T-cell (primary cell): ENCODE data around the gene TRPM3. TPM values are rescaled to one million over a fixed set of nuclear protein-coding genes. Genes with fewer than 3 reads are reported as not detected.

Experiments
- ATAC-seq, 4 experiments: fragments of 200-7000 bp in 3 of 4; fragments of 150-1000 bp in 1 of 4; cut with Tn5 transposase; replicated peaks in 1 of 4; 1 replicate in 3 of 4; 2 replicates in 1 of 4; pipeline ENCODE4 v1.10.0; 2021; ENCODE audit warnings: moderate library complexity in 3 of 4, mild to moderate bottlenecking in 2 of 4, moderate number of reproducible peaks in 1 of 4
- CTCF ChIA-PET, 2 donors: fragments of 300-600 bp; sonication (Branson Sonifier 250); formaldehyde crosslinking; loops; one replicate each; lab custom pipeline; 2022; ENCODE audit warnings: antibody characterized with exemption in 2 of 2; lab: Charles Lee
- POLR2A ChIA-PET, 2 donors: fragments of 300-600 bp; sonication (Branson Sonifier 250); formaldehyde crosslinking; loops; one replicate each; lab custom pipeline; 2022; ENCODE audit warnings: antibody characterized with exemption in 2 of 2; lab: Charles Lee
- DNase-seq, 35 experiments: peaks; one replicate each; pipeline versions ENCODE4 v3.0.0 to v3.0.0-alpha.2; 2013 to 2023
- H3K27ac ChIP-seq: one replicate; pipeline ENCODE4 v1.5.1; 2013; ENCODE audit warnings: low read length
- H3K27me3 ChIP-seq, 2 experiments: replicated peaks in 1 of 2; 1 replicate in 1 of 2; 2 replicates in 1 of 2; pipeline versions ENCODE4 v1.6.1 to v1.7.0; 2013; ENCODE audit warnings: low read length in 1 of 2, mixed read lengths in 1 of 2; ENCODE audit not compliant: control insufficient read depth in 2 of 2, insufficient read depth in 2 of 2; ENCODE audit errors: extremely low read depth in 1 of 2
- H3K36me3 ChIP-seq, 2 donors: 1 replicate in 1 of 2; 2 replicates in 1 of 2; pipeline versions ENCODE4 v1.6.1 to v1.7.0; 2013; ENCODE audit warnings: low read length in 1 of 2; ENCODE audit not compliant: control insufficient read depth in 2 of 2, insufficient read depth in 1 of 2; ENCODE audit errors: extremely low read depth in 1 of 2
- H3K4me1 ChIP-seq, 2 experiments: 1 replicate in 1 of 2; 2 replicates in 1 of 2; pipeline versions ENCODE4 v1.6.1 to v1.7.0; 2013; ENCODE audit warnings: low read length in 2 of 2, mixed read lengths in 1 of 2; ENCODE audit not compliant: insufficient read depth in 2 of 2, control insufficient read depth in 1 of 2; ENCODE audit errors: extremely low read depth in 1 of 2
- H3K4me3 ChIP-seq, 2 donors: 1 replicate in 1 of 2; 2 replicates in 1 of 2; pipeline versions ENCODE4 v1.5.1 to v1.7.0; 2013; ENCODE audit warnings: mild to moderate bottlenecking in 2 of 2, low read length in 1 of 2, moderate library complexity in 1 of 2; ENCODE audit not compliant: control insufficient read depth in 1 of 2; ENCODE audit errors: extremely low read depth in 1 of 2
- H3K9me3 ChIP-seq: 2 replicates; pipeline ENCODE4 v1.7.0; 2013
- H3K27ac Mint-ChIP-seq, 2 donors: one replicate each; pipeline ENCODE4 v1.8.0; 2020 to 2021; ENCODE audit warnings: mild to moderate bottlenecking in 2 of 2, mixed read lengths in 2 of 2
- H3K27me3 Mint-ChIP-seq, 2 donors: one replicate each; pipeline ENCODE4 v1.8.0; 2021 to 2022; ENCODE audit warnings: mixed read lengths in 2 of 2
- H3K36me3 Mint-ChIP-seq: one replicate; pipeline ENCODE4 v1.8.0; 2021; ENCODE audit warnings: mixed read lengths
- H3K4me1 Mint-ChIP-seq, 3 donors: one replicate each; pipeline ENCODE4 v1.8.0; 2020 to 2022; ENCODE audit warnings: mixed read lengths in 3 of 3, mild to moderate bottlenecking in 1 of 3
- H3K4me3 Mint-ChIP-seq, 3 donors: one replicate each; pipeline ENCODE4 v1.8.0; 2020 to 2022; ENCODE audit warnings: mild to moderate bottlenecking in 3 of 3, mixed read lengths in 3 of 3, moderate library complexity in 3 of 3
- H3K9me3 Mint-ChIP-seq, 3 donors: one replicate each; pipeline ENCODE4 v1.8.0; 2020 to 2022; ENCODE audit warnings: mixed read lengths in 3 of 3
- WGBS: methylation state at CpG from one replicate; pipeline ENCODE4 v1.1.5; 2013; ENCODE audit warnings: missing lambda C conversion rate; ENCODE audit not compliant: insufficient coverage; 5-methylcytosine and 5-hydroxymethylcytosine counted together
- total RNA-seq, 35 experiments: library from RNA in 6 of 35; stranded (reverse) in 6 of 35; fragments of 120-200 nt in 1 of 35; gene quantifications; one replicate each; pipeline versions ENCODE4 v1.2.1 to v1.2.4 and lab custom pipeline; 2013 to 2026

Gene TRPM3
- total RNA-seq, 5 donors from 2014 or later (not counting 1 experiment from before 2014, with no cell fraction given): not detected

GRCh38 chr9:70814597-70814996, 306.8 kb downstream of the TRPM3 start:
- Mint-ChIP-seq H3K36me3 (no peaks in the 10 kb centered on the region), H3K27ac (no peak overlapping the region), H3K4me1 (no peaks in the 10 kb centered on the region), H3K4me3 (no peak overlapping the region), H3K9me3 (peaks cover 0 to 8% (median 7%) of the 10 kb centered on the region in 3 donors), H3K27me3 (peaks cover 3 to 17% of the 10 kb centered on the region in 2 donors)
- ATAC-seq: no peak
- no peaks in the 10 kb centered on the region for H3K9me3 ChIP-seq
- WGBS: no CpG with 5 or more reads among the region's 2 CpGs
- no peak overlapping the region for H3K27ac ChIP-seq
- DNase-seq: no peak
- H3K36me3 ChIP-seq: no peaks in the 10 kb centered on the region
- POLR2A ChIA-PET: no interaction called here
- H3K27me3 ChIP-seq: no peaks in the 10 kb centered on the region
- H3K4me3 ChIP-seq: no peak overlapping the region
- CTCF ChIA-PET: no interaction called here
- no peaks in the 10 kb centered on the region for H3K4me1 ChIP-seq

- Mint-ChIP-seq H3K36me3 (no peaks in the 10 kb centered on the region), H3K4me1 (no peaks in the 10 kb centered on the region), H3K27ac (no peak overlapping the region), H3K4me3 (no peak overlapping the region), H3K9me3 (peaks cover 0 to 8% (median 7%) of the 10 kb centered on the region in 3 donors), H3K27me3 (peaks cover 3 to 17% of the 10 kb centered on the region in 2 donors)
- H3K36me3 ChIP-seq: no peaks in the 10 kb centered on the region
- H3K9me3 ChIP-seq: no peaks in the 10 kb centered on the region
- CTCF ChIA-PET: no interaction called here
- no peaks in the 10 kb centered on the region for H3K4me1 ChIP-seq
- ATAC-seq (no peak), DNase-seq (no peak)
- no peaks in the 10 kb centered on the region for H3K27me3 ChIP-seq
- no CpG with 5 or more reads among the region's 2 CpGs for WGBS
- POLR2A ChIA-PET: no interaction called here
- no peak overlapping the region for H3K4me3 ChIP-seq
- H3K27ac ChIP-seq: no peak overlapping the region
Observed at GRCh38 chr9:70813141-70813540, 308.3 kb downstream of the TRPM3 start.

- H3K27ac Mint-ChIP-seq: no peak overlapping the region
- Histone ChIP-seq H3K36me3 (no peaks in the 10 kb centered on the region), H3K9me3 (no peaks in the 10 kb centered on the region), H3K4me1 (no peaks in the 10 kb centered on the region), H3K4me3 (no peak overlapping the region), H3K27me3 (no peaks in the 10 kb centered on the region), H3K27ac (no peak overlapping the region)
- WGBS: no CpG with 5 or more reads among the region's 1 CpG
- H3K27me3 Mint-ChIP-seq: peaks cover 3 to 12% of the 10 kb centered on the region in 2 donors
- POLR2A ChIA-PET: interaction anchor here in 1 of 2 donors (0.5 kb wide), 1 partner anchor 9 kb away, joined by 8 read pairs; no protein-coding TSS in a partner anchor
- H3K4me1 Mint-ChIP-seq: no peaks in the 10 kb centered on the region
- CTCF ChIA-PET: no interaction called here
- H3K9me3 Mint-ChIP-seq: peaks cover 0 to 8% (median 7%) of the 10 kb centered on the region in 3 donors
- no peaks in the 10 kb centered on the region for H3K36me3 Mint-ChIP-seq
- DNase-seq: no peak
- H3K4me3 Mint-ChIP-seq: no peak overlapping the region
- no peak for ATAC-seq
Observed at GRCh38 chr9:70811638-70812037, 309.8 kb downstream of the TRPM3 start.

- H3K27ac Mint-ChIP-seq: no peak overlapping the region
- no peaks in the 10 kb centered on the region for H3K9me3 Mint-ChIP-seq
- no peaks in the 10 kb centered on the region for H3K27me3 ChIP-seq
- H3K4me3 ChIP-seq: no peak overlapping the region
- no CpG with 5 or more reads among the region's 2 CpGs for WGBS
- ATAC-seq (no peak), DNase-seq (no peak)
- H3K4me3 Mint-ChIP-seq: no peak overlapping the region
- H3K27ac ChIP-seq: no peak overlapping the region
- H3K9me3 ChIP-seq: no peaks in the 10 kb centered on the region
- CTCF ChIA-PET: no interaction called here
- no peaks in the 10 kb centered on the region for H3K4me1 ChIP-seq
- H3K36me3 ChIP-seq: no peaks in the 10 kb centered on the region
- POLR2A ChIA-PET: interaction anchor here in 1 of 2 donors (1.2 kb wide), 1 partner anchor 24 kb away, joined by 3 read pairs; no protein-coding TSS in a partner anchor
- H3K36me3 Mint-ChIP-seq: no peaks in the 10 kb centered on the region
- peaks cover 9 to 20% of the 10 kb centered on the region in 2 donors for H3K27me3 Mint-ChIP-seq
- no peaks in the 10 kb centered on the region for H3K4me1 Mint-ChIP-seq
Observed at GRCh38 chr9:70806875-70807274, 314.5 kb downstream of the TRPM3 start.

- Histone ChIP-seq H3K27ac (no peak overlapping the region), H3K36me3 (no peaks in the 10 kb centered on the region), H3K27me3 (no peaks in the 10 kb centered on the region), H3K4me1 (no peaks in the 10 kb centered on the region), H3K9me3 (no peaks in the 10 kb centered on the region), H3K4me3 (no peak overlapping the region)
- WGBS: 74% methylated on average over 6 of the region's 6 CpGs
- H3K4me3 Mint-ChIP-seq: no peak overlapping the region
- no peaks in the 10 kb centered on the region for H3K36me3 Mint-ChIP-seq
- H3K9me3 Mint-ChIP-seq: no peaks in the 10 kb centered on the region
- ATAC-seq: no peak
- POLR2A ChIA-PET: interaction anchor here in 1 of 2 donors (1.2 kb wide), 1 partner anchor 23 kb away, joined by 3 read pairs; no protein-coding TSS in a partner anchor
- DNase-seq: no peak
- H3K27me3 Mint-ChIP-seq: peaks cover 8 to 20% of the 10 kb centered on the region in 2 donors
- H3K4me1 Mint-ChIP-seq: no peaks in the 10 kb centered on the region
- H3K27ac Mint-ChIP-seq: no peak overlapping the region
- CTCF ChIA-PET: no interaction called here
Observed at GRCh38 chr9:70805949-70806348, 315.5 kb downstream of the TRPM3 start.

GRCh38 chr9:70802758-70803436, 318.5 kb downstream of the TRPM3 start:
- Histone ChIP-seq H3K4me3 (no peak overlapping the region), H3K36me3 (no peaks in the 10 kb centered on the region), H3K9me3 (no peaks in the 10 kb centered on the region), H3K4me1 (no peaks in the 10 kb centered on the region), H3K27ac (no peak overlapping the region), H3K27me3 (no peaks in the 10 kb centered on the region)
- H3K9me3 Mint-ChIP-seq: no peaks in the 10 kb centered on the region
- H3K27me3 Mint-ChIP-seq: peaks cover 6 to 19% of the 10 kb centered on the region in 2 donors
- no peaks in the 10 kb centered on the region for H3K36me3 Mint-ChIP-seq
- ChIA-PET POLR2A (interaction anchor here in 1 of 2 donors (0.7 kb wide), 1 partner anchor 9 kb away, joined by 8 read pairs; no protein-coding TSS in a partner anchor), CTCF (interaction anchor here in 1 of 2 donors (0.6 kb wide), 1 partner anchor 43 kb away, joined by 5 read pairs; no protein-coding TSS in a partner anchor)
- ATAC-seq (no peak), DNase-seq (no peak)
- 74% methylated on average over 3 of the region's 6 CpGs for WGBS
- no peaks in the 10 kb centered on the region for H3K4me1 Mint-ChIP-seq
- no peak overlapping the region for H3K27ac Mint-ChIP-seq
- H3K4me3 Mint-ChIP-seq: no peak overlapping the region
